WI38 (cell line): Measurements from ENCODE around the gene AP1AR.

Experiments used
- H3K4me3 ChIP-seq: 2 replicates; pipeline ENCODE4 v1.5.1; 2011; ENCODE audit warnings: low read depth, mild to moderate bottlenecking, control low read depth, low read length
- CTCF ChIP-seq: IDR thresholded peaks from 2 replicates; pipeline ENCODE4 v1.5.1; 2012; ENCODE audit warnings: low read depth, mild to moderate bottlenecking, control low read depth, low read length

The AP1AR gene

GRCh38 chr4:112311516-112311915 is 79.9 kb downstream of the AP1AR start:
- H3K4me3 ChIP-seq: no peak overlapping the region
- no peak for TF ChIP-seq CTCF

GRCh38 chr4:112312610-112313239 is 81.1 kb downstream of the AP1AR start:
- H3K4me3 ChIP-seq: no peak overlapping the region
- TF ChIP-seq CTCF: no peak

DNA sequence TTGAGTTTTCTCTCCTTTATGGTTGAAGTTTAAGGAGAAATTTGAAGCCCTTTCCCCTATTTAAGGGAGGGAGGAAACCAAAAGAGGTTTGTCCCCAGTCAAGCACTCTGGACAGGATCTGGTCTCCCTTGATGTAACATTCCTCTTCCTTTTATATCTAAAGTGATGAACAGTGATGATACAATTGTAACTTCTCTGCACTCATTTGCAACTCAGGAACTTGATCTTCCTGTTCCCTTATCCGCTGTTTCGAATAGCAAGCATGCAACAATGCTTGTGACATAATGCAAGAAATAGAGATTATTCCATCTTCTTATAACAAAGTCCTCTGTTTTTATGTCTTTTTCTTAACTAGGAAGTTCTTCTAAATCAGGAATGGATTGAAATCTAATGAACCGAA is 83.9 kb downstream of the AP1AR start:
- H3K4me3 ChIP-seq: no peak overlapping the region
- no peak for TF ChIP-seq CTCF

- TF ChIP-seq CTCF: no peak
These were observed 84.8 kb downstream of the AP1AR start for GRCh38 chr4:112316360-112316759.

DNA sequence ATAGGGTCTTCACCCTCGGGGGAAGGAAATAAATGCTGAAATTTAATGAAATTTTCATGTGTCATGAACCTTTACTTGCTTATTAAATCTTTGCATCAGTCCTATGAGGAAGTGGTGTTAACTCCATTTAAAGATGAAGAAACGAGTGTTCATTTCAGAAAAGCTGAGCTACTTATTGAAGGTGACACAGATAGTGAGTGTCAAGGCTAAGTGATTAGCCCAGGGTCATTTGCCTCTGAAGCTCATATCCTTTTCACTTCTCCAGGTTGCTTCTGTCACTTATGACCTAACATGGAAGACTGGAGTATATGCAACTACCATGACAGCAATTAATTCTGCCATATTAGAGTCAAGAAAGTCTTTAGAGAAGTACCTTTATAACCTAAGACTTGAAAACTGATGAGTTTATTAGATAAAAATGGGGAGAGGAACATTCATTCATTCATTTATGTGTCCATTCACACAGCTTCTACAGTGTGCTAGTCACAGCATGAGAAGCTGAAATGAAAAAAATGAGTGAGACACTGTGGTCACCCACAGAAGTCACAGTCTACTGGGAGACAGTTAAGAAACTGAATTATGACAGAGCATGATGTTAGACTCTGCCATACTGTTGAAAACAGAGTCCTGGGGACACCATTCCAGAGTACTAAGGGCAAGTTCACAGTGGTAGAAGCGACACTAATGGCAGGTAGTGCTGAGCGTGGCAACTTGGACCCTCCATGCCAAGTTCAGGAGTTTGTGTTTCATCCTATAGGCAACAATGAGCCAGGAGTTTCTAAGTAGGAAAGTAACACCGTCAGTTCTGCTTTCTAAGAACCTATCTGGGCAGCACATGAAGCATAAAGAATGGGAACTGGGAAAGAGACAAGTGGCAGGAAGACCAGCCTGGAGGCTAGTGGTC is 86.9 kb downstream of the AP1AR start:
- no peak for TF ChIP-seq CTCF
- no peak overlapping the region for H3K4me3 ChIP-seq

More at GRCh38 chr4:112316360-112316759, 84.8 kb downstream of the AP1AR start:
- H3K4me3 ChIP-seq: no peak overlapping the region
